GM20000 (cell line): ENCODE measurements around the gene NTN4.

Source experiments
- DNase-seq: peaks from one replicate; pipeline ENCODE4 v3.0.0; 2012; ENCODE audit warnings: low spot score
- TF ChIP-seq, protein P1 (sequence below): IDR thresholded peaks from 2 replicates; pipeline ENCODE4 v1.5.1; 2012; ENCODE audit warnings: mild to moderate bottlenecking, control low read depth; ENCODE audit errors: extremely low read depth, missing control alignments

Gene NTN4

DNA sequence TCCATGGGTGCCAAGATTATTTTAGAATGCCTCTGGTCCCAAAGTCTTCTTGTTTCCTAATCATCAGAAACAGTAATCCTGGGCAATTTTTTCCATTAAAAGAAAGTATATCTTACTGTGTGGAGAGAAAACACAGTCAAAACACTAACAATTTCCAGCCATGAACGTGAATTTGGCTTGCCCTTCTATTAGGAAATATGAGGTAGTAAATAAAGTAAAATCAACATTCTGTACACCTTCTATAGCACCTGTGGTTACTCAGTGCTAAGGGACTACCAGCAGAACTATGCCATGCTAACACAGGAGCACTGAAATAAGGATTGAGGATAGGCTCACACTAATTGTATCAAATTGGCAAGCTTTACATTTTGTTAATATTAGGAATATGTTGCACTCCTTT is 60.1 kb downstream of the NTN4 start:
- DNase-seq = no peak
- TF ChIP-seq, protein P1, sequence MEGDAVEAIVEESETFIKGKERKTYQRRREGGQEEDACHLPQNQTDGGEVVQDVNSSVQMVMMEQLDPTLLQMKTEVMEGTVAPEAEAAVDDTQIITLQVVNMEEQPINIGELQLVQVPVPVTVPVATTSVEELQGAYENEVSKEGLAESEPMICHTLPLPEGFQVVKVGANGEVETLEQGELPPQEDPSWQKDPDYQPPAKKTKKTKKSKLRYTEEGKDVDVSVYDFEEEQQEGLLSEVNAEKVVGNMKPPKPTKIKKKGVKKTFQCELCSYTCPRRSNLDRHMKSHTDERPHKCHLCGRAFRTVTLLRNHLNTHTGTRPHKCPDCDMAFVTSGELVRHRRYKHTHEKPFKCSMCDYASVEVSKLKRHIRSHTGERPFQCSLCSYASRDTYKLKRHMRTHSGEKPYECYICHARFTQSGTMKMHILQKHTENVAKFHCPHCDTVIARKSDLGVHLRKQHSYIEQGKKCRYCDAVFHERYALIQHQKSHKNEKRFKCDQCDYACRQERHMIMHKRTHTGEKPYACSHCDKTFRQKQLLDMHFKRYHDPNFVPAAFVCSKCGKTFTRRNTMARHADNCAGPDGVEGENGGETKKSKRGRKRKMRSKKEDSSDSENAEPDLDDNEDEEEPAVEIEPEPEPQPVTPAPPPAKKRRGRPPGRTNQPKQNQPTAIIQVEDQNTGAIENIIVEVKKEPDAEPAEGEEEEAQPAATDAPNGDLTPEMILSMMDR = no peak

DNA sequence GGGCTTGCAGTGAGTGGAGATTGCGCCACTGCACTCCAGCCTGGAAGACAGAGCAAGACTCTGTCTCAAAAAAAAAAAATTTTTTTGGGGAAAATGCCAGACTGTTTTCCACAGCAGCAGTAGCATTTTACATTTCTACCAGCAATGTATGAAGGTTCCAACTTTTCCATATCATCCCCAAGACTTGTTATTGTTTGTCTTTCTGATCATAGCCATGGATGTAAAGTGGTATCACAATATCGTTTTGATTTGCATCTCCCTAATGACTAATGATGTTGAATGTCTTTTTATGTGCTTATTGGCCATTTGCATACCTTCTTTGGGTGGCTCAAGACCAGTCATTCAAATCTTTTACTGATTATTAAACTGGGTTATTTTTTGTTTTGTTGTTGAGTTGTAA is 63.7 kb downstream of the NTN4 start:
- TF ChIP-seq, protein P1 = no peak
- DNase-seq = no peak

- DNase-seq = no peak
- TF ChIP-seq, protein P1 = no peak
Observed at GRCh38 chr12:95724767-95725166, 65.8 kb downstream of the NTN4 start.

GRCh38 chr12:95723693-95724384 is 66.7 kb downstream of the NTN4 start:
- TF ChIP-seq, protein P1 = no peak
- no peak for DNase-seq

GRCh38 chr12:95721320-95721719 is 69.2 kb downstream of the NTN4 start:
- TF ChIP-seq, protein P1 = no peak
- DNase-seq = no peak

GRCh38 chr12:95720146-95720545 is 70.4 kb downstream of the NTN4 start:
- DNase-seq = no peak
- TF ChIP-seq, protein P1 = no peak

- TF ChIP-seq, protein P1 = no peak
- no peak for DNase-seq
Observed at GRCh38 chr12:95718772-95719171, 71.8 kb downstream of the NTN4 start.
